Measurements from ENCODE around the gene DIPK1B. TPM values are rescaled to one million over a fixed set of nuclear protein-coding genes. Genes with fewer than 3 reads are reported as not detected.

Gene DIPK1B
- total and polyA plus RNA-seq, 9 donors, result 14.1 to 25.3 (median 20.3) TPM

GRCh38 chr9:136720251-136720897, 8.0 kb downstream of the DIPK1B start:
- H3K36me3 ChIP-seq (ENCODE audit: control insufficient read depth, insufficient read depth, low read length), result peaks cover 47% of the 10 kb centered on the region
- H3K27me3 ChIP-seq (ENCODE audit: control insufficient read depth, insufficient read depth, low read length), result no peaks in the 10 kb centered on the region
- no peaks in the 10 kb centered on the region for H3K9me3 ChIP-seq (replicated peaks; ENCODE audit: control insufficient read depth, low read depth, low read length)
- peaks cover 37% of the 10 kb centered on the region for H3K4me1 ChIP-seq (ENCODE audit: control insufficient read depth, insufficient read depth, low read length)
- H3K27ac ChIP-seq (ENCODE audit: low read length), result peak overlapping the region; percentile 59
- DNase-seq, result peak; percentile 95
- 18% methylated on average over 10 of the region's 20 CpGs for WGBS (ENCODE audit: insufficient coverage)
- no peak overlapping the region for H3K4me3 ChIP-seq (ENCODE audit: low read length)

GRCh38 chr9:136720898-136721338, 8.5 kb downstream of the DIPK1B start:
- Histone ChIP-seq H3K27ac (ENCODE audit: low read length) (peak overlapping the region; percentile 59), H3K27me3 (ENCODE audit: control insufficient read depth, insufficient read depth, low read length) (no peaks in the 10 kb centered on the region), H3K36me3 (ENCODE audit: control insufficient read depth, insufficient read depth, low read length) (peaks cover 52% of the 10 kb centered on the region), H3K9me3 (replicated peaks; ENCODE audit: control insufficient read depth, low read depth, low read length) (no peaks in the 10 kb centered on the region), H3K4me3 (ENCODE audit: low read length) (no peak overlapping the region), H3K4me1 (ENCODE audit: control insufficient read depth, insufficient read depth, low read length) (peaks cover 42% of the 10 kb centered on the region)
- DNase-seq, result no peak
- 63% methylated on average over 11 of the region's 11 CpGs for WGBS (ENCODE audit: insufficient coverage)

- H3K4me1 ChIP-seq (ENCODE audit: control insufficient read depth, insufficient read depth, low read length), result peaks cover 48% of the 10 kb centered on the region
- no peak for DNase-seq
- no peak overlapping the region for H3K4me3 ChIP-seq (ENCODE audit: low read length)
- 71% methylated on average over 26 of the region's 30 CpGs for WGBS (ENCODE audit: insufficient coverage)
- peaks cover 58% of the 10 kb centered on the region for H3K36me3 ChIP-seq (ENCODE audit: control insufficient read depth, insufficient read depth, low read length)
- no peaks in the 10 kb centered on the region for H3K27me3 ChIP-seq (ENCODE audit: control insufficient read depth, insufficient read depth, low read length)
- H3K9me3 ChIP-seq (replicated peaks; ENCODE audit: control insufficient read depth, low read depth, low read length), result no peaks in the 10 kb centered on the region
- peak overlapping the region; percentile 35 for H3K27ac ChIP-seq (ENCODE audit: low read length)
Observed at GRCh38 chr9:136721339-136722092, 9.1 kb downstream of the DIPK1B start.

- H3K4me1 ChIP-seq (ENCODE audit: control insufficient read depth, insufficient read depth, low read length), result peaks cover 56% of the 10 kb centered on the region
- WGBS (ENCODE audit: insufficient coverage), result 80% methylated on average over 30 of the region's 31 CpGs
- DNase-seq, result no peak
- no peaks in the 10 kb centered on the region for H3K9me3 ChIP-seq (replicated peaks; ENCODE audit: control insufficient read depth, low read depth, low read length)
- peaks cover 63% of the 10 kb centered on the region for H3K36me3 ChIP-seq (ENCODE audit: control insufficient read depth, insufficient read depth, low read length)
- H3K27ac ChIP-seq (ENCODE audit: low read length), result peak overlapping the region; percentile 3
- H3K27me3 ChIP-seq (ENCODE audit: control insufficient read depth, insufficient read depth, low read length), result no peaks in the 10 kb centered on the region
- no peak overlapping the region for H3K4me3 ChIP-seq (ENCODE audit: low read length)
Observed at GRCh38 chr9:136722093-136722968, 10.0 kb downstream of the DIPK1B start.

- DNase-seq, result no peak
- Histone ChIP-seq H3K27me3 (ENCODE audit: control insufficient read depth, insufficient read depth, low read length) (no peaks in the 10 kb centered on the region), H3K4me3 (ENCODE audit: low read length) (no peak overlapping the region), H3K4me1 (ENCODE audit: control insufficient read depth, insufficient read depth, low read length) (peaks cover 59% of the 10 kb centered on the region), H3K27ac (ENCODE audit: low read length) (no peak overlapping the region), H3K9me3 (replicated peaks; ENCODE audit: control insufficient read depth, low read depth, low read length) (no peaks in the 10 kb centered on the region), H3K36me3 (ENCODE audit: control insufficient read depth, insufficient read depth, low read length) (peaks cover 63% of the 10 kb centered on the region)
- WGBS (ENCODE audit: insufficient coverage), result 75% methylated on average over 22 of the region's 24 CpGs
Observed at GRCh38 chr9:136722969-136723356, 10.6 kb downstream of the DIPK1B start.

GRCh38 chr9:136723362-136723976, 11.1 kb downstream of the DIPK1B start:
- Histone ChIP-seq H3K27me3 (ENCODE audit: control insufficient read depth, insufficient read depth, low read length) (no peaks in the 10 kb centered on the region), H3K9me3 (replicated peaks; ENCODE audit: control insufficient read depth, low read depth, low read length) (no peaks in the 10 kb centered on the region), H3K36me3 (ENCODE audit: control insufficient read depth, insufficient read depth, low read length) (peaks cover 63% of the 10 kb centered on the region), H3K4me1 (ENCODE audit: control insufficient read depth, insufficient read depth, low read length) (peaks cover 61% of the 10 kb centered on the region), H3K4me3 (ENCODE audit: low read length) (no peak overlapping the region), H3K27ac (ENCODE audit: low read length) (no peak overlapping the region)
- 88% methylated on average over 31 of the region's 32 CpGs for WGBS (ENCODE audit: insufficient coverage)
- DNase-seq, result no peak

- 88% methylated on average over 5 of the region's 8 CpGs for WGBS (ENCODE audit: insufficient coverage)
Observed at GRCh38 chr9:136723989-136724388, 11.6 kb downstream of the DIPK1B start.

GRCh38 chr9:136724772-136725171, 12.4 kb downstream of the DIPK1B start:
- H3K27ac ChIP-seq (ENCODE audit: low read length), result no peak overlapping the region
- peaks cover 64% of the 10 kb centered on the region for H3K4me1 ChIP-seq (ENCODE audit: control insufficient read depth, insufficient read depth, low read length)
- H3K4me3 ChIP-seq (ENCODE audit: low read length), result no peak overlapping the region

More at GRCh38 chr9:136723989-136724388, 11.6 kb downstream of the DIPK1B start:
- H3K9me3 ChIP-seq (replicated peaks; ENCODE audit: control insufficient read depth, low read depth, low read length), result no peaks in the 10 kb centered on the region
- no peaks in the 10 kb centered on the region for H3K27me3 ChIP-seq (ENCODE audit: control insufficient read depth, insufficient read depth, low read length)
- H3K4me1 ChIP-seq (ENCODE audit: control insufficient read depth, insufficient read depth, low read length), result peaks cover 65% of the 10 kb centered on the region
- H3K36me3 ChIP-seq (ENCODE audit: control insufficient read depth, insufficient read depth, low read length), result peaks cover 63% of the 10 kb centered on the region
- no peak overlapping the region for H3K27ac ChIP-seq (ENCODE audit: low read length)
- H3K4me3 ChIP-seq (ENCODE audit: low read length), result no peak overlapping the region
- no peak for DNase-seq

GRCh38 chr9:136725612-136726011, 13.2 kb downstream of the DIPK1B start:
- H3K27ac ChIP-seq (ENCODE audit: low read length), result no peak overlapping the region
- no peaks in the 10 kb centered on the region for H3K27me3 ChIP-seq (ENCODE audit: control insufficient read depth, insufficient read depth, low read length)
- H3K4me3 ChIP-seq (ENCODE audit: low read length), result no peak overlapping the region
- DNase-seq, result no peak
- peaks cover 60% of the 10 kb centered on the region for H3K36me3 ChIP-seq (ENCODE audit: control insufficient read depth, insufficient read depth, low read length)
- peaks cover 55% of the 10 kb centered on the region for H3K4me1 ChIP-seq (ENCODE audit: control insufficient read depth, insufficient read depth, low read length)
- WGBS (ENCODE audit: insufficient coverage), result 50% methylated on average over 10 of the region's 10 CpGs
- no peaks in the 10 kb centered on the region for H3K9me3 ChIP-seq (replicated peaks; ENCODE audit: control insufficient read depth, low read depth, low read length)

More at GRCh38 chr9:136724772-136725171, 12.4 kb downstream of the DIPK1B start:
- no CpG with 5 or more reads among the region's 7 CpGs for WGBS (ENCODE audit: insufficient coverage)
- no peak for DNase-seq
- Histone ChIP-seq H3K9me3 (replicated peaks; ENCODE audit: control insufficient read depth, low read depth, low read length) (no peaks in the 10 kb centered on the region), H3K27me3 (ENCODE audit: control insufficient read depth, insufficient read depth, low read length) (no peaks in the 10 kb centered on the region), H3K36me3 (ENCODE audit: control insufficient read depth, insufficient read depth, low read length) (peaks cover 63% of the 10 kb centered on the region)
